CD4-positive, alpha-beta T cell treated with Interleukin-6 at 100 ng/mL for 8 hours (primary cell): ENCODE results near the gene BICRA.
"Not testable (repeated sequence)": the region's sequence is repeated elsewhere in the genome, so short reads cannot be mapped to it uniquely, and the experiment has no call there.

ENCODE experiments used
- DNase-seq: peaks from one replicate; pipeline ENCODE4 v3.0.0-alpha.2; 2020; ENCODE audit warnings: mixed read lengths, low spot score

BICRA gene

DNA sequence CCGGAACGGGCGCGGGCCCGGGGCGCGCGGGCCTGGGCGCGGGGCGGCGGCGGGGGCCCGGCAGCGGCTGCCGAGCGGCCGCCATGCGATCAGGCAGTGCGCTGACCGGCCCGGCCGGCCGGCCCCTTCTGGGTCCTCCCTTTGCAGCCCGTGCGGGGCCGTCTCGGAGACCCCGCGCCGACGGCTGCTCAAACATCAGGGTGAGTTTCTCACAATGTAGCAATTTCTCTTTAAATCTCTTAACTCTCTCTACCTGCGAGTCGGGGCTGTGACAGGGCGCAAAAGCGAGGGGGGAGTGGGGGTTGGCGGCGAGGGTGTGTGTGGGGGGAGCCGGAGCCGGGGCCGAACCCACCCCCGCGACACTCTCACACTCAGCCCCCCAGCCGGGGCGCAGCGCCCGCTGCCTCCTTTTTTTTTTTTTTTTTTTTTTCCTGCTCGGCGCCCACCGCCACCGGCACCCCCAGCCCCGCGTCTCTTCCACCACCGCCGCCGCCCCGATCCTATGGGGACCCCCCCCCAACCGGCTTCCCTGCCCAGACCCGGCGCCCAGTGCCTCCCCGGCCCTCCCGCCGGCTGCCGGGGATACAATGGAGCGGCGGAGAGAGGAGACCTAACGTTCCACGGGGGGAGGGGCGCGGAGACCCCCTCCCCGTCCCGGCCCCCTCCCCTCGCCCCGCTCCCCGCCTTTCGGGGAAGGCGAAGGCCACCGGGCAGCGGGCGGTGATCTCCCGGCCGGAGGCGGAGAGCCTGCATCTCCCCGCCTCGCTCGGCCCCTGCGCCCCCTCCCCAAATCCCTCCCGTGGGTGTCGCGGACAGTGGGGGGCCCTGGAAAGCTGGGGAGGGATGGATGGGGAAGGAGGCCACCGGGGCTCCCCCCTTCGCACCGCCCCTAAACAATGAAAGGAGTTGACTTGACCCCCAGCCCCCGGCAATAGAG is at the start of gene BICRA:
TSS of gene BICRA (plus strand) at position 166 of the 937 bp plus-strand sequence. CDS start 64,441 bp downstream, outside the sequence.
- peak; percentile 77 for DNase-seq

DNA sequence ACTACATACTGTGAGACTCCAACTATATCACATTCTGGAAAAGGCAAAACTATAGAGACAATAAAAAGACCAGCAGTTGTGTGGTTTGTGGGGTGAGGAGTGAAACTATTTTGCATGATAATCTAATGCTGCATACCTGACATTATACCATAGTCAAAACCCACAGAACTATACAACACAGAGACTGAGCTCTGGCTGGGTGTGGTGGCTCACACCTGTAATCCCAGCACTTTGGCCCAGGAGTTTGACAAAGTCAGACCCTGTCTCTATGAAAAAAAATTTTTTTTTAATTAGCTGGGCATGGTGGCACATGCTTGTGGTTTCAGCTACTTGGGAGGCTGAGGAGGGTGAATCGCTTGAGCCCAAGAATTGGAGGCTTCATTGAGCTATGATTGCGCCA is 47.9 kb upstream of the BICRA start:
- no peak for DNase-seq

GRCh38 chr19:47561440-47562057 is 47.4 kb upstream of the BICRA start:
- DNase-seq: no peak

DNA sequence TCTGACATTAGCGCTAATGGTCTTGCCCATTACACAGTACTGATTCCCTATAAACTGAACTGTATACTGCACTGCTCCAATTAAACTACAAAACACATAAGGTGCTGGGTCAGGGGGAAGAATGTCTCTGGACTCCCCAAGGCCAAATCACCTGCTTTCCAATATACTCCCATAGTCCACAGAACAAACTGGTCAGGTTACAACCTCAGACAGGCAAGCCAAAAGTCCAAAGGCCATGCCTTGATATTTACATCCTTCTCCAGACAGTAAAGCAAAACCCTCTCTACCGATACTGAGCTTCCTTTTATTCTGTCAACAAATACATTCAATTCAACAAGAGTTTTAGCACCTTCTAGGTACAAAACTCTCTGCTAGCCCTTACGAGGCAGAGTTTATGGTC is 44.9 kb upstream of the BICRA start:
- DNase-seq: no peak

DNA sequence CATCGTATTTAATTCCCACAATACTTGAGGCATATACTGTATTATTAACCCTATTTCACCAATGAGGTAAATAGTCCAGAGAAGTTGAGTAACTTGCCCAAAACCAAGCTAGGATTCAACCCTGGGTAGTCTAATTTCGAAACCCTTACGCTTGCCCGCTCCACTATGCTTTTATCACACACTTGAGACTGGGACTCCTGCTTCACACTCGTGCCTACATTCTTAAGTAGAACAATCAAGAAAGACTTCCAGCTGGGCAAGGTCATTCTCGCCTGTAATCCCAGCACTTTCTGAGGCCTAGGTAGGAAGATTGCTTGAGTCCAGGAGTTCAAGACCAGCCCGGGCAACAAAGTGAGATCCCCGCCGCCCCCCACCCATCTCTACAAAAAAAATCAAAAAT is 39.6 kb upstream of the BICRA start:
- no peak for DNase-seq

- DNase-seq: no peak
These were observed 36.3 kb upstream of the BICRA start for GRCh38 chr19:47572635-47573034.

DNA sequence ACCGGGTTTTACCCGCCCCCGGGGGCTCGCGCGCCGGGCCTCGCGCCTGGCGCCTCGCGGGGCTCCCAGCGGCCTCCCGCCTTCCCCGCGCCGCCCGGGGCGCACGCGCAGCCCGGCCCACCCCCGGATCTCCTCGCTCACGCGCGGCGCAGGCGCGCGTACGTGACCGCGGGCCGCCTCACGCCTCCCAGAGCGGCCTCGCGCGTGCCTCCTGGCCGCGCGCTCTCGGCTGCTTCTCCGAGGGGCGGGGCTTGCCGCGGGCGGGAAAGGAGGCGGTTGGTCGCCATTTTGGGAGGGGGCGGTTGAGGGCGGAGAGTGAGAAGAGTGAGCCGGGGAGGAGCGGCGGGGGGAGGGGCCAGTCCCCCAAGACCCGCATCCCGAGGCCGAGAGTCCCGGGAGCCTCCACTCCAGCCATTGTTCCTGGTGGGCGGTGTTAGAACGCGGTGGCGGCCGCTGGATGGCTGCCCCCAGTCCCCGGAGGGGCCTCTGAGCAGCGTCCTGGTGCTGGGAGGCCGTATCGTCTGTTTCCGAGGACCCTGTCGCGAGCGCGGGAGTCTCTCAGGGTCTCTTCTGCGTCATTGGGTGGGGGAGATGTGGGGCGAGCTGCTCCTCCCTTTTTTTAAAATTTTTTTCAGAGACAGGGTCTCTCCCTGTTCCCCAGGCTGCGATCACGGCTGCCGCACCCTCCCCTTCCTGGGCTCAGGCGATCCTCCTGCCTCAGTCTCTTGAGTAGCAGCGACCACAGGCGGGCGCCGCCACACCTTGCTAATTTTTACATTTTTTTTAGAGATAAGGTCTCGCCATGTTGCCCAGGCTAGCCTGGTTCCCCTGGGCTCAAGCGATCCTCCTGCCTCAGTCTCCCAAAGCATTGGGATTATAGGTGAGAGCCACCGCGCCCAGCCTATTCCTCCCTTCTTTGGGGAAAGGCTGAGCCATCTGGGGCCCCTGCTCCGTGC is 35.6 kb upstream of the BICRA start, which contains the start of gene ZNF541:
TSS of gene ZNF541 (minus strand) at position 78 of the 956 bp plus-strand sequence. CDS start 17,292 bp downstream, outside the sequence.
- DNase-seq: peak; percentile 89

- no peak for DNase-seq
These were observed 28.5 kb upstream of the BICRA start for GRCh38 chr19:47580397-47580796.

GRCh38 chr19:47581605-47582319 is 27.2 kb upstream of the BICRA start:
- peak; percentile 8 for DNase-seq

DNA sequence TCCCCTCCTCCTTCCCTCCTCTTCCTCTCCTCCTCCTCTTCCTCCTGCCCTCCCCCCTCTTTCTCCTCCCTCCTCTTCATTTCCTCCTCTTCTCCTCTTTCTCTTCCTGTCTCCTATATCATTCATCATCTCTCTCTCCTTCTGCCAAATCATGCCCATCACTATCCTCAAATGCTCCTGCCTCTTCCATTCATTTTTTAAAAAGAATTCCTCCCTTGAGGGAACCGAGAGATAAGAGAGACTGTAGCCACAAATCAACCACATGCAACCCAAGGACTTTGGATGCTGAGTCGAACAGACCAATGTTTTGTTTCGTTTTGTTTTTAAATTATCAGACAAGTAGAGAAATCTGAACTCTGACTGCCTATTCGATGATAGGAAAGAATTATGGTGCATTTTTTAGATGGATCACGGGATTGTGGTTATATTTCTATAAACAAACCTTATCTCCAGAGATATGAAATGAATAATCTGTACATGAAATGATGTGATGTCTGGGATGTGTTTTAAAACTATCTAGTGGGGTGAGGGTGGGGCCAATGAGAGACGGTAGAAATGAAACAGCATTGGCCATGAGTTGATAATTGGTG is 26.5 kb upstream of the BICRA start:
- no peak for DNase-seq

- DNase-seq: not testable (repeated sequence)
These were observed 25.8 kb upstream of the BICRA start for GRCh38 chr19:47583161-47583560.

DNA sequence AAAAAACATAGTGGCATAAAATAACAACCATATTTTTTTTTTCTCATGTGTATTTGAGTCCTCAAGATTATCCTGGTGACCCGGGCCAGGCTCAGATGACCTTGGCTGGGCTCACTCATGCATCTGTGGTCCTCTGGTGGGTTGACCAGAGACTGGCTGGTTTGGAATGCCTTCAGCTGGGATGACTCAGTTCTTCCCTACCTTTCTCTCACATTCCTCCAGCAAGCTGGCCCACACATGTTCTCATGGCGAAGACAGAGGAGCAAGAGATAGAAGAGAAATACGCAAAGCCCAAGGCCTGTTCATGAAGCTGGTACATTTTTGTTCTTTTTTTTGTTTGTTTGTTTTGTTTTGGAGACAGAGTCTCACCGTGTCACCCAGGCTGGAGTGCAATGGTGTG is 21.6 kb upstream of the BICRA start:
- no peak for DNase-seq

DNA sequence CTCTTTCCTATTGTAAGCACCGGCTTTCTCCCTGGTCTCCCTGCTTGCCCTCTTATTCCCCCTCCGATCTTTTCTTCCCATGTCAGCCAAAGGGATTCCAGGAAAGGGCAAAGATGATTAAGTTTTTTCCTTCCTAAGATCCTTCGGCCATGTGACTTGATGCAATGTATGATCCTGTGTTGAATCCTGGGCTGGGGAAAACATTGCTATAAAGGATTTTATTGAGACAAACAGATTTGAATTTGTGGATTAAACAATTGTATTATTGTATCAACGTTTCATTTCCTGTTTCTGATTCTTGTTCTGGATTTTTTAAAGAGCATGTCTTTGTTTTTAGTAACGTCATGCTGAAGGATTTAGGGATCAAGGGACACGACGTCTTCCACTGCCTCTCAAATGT is 19.1 kb upstream of the BICRA start:
- DNase-seq: no peak

DNA sequence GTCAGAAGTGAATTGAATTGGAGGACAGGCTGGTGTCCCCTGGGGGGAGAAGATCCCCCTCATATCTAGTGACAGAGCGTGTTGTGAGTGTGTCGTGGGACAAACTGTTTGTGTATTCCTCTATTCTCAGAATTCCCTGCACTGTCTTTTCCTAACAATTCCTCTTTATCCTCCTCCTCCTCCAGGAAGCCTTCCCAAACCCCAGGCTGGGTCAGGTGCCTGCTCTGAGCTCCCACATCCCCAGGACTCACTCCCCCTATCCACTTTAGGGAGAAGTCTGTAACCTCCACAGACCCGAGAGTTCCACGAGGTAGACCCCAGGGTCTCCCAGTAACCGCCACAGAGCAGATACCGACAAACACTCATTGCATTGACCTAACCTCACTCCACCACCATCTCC is 15.1 kb upstream of the BICRA start:
- no peak for DNase-seq

- DNase-seq: no peak
These were observed 13.0 kb upstream of the BICRA start for GRCh38 chr19:47595944-47596343.

- no peak for DNase-seq
These were observed 10.3 kb upstream of the BICRA start for GRCh38 chr19:47598407-47599349.

GRCh38 chr19:47599671-47600245 is 9.2 kb upstream of the BICRA start:
- not testable (repeated sequence) for DNase-seq

- peak; percentile 100 for DNase-seq
These were observed 8.4 kb upstream of the BICRA start for GRCh38 chr19:47600246-47601179.
